ENCODE measurements around the gene PAMR1.

Gene PAMR1

GRCh38 chr11:35543481-35543880 is 18.1 kb upstream of the PAMR1 start:
- WGBS, 2 experiments = 1 to 3% methylated on average over 4 of the region's 4 CpGs
- no peaks in the 10 kb centered on the region for H3K36me3 ChIP-seq (ENCODE audit: control insufficient read depth, insufficient read depth, low read length)
- peaks cover 50% of the 10 kb centered on the region for H3K4me1 ChIP-seq (ENCODE audit: control insufficient read depth, insufficient read depth, low read length)
- no peak overlapping the region for H3K4me3 ChIP-seq (ENCODE audit: insufficient read depth, low read depth, low read length)
- H3K9me3 ChIP-seq (ENCODE audit: control insufficient read depth, low read length) = no peaks in the 10 kb centered on the region
- H3K27me3 ChIP-seq (ENCODE audit: control insufficient read depth, insufficient read depth, low read length, poor library complexity, severe bottlenecking) = no peaks in the 10 kb centered on the region
- H3K27ac ChIP-seq (ENCODE audit: insufficient read depth, low read depth, low read length, poor library complexity, severe bottlenecking) = no peak overlapping the region

- Histone ChIP-seq H3K36me3 (ENCODE audit: control insufficient read depth, insufficient read depth, low read length) (no peaks in the 10 kb centered on the region), H3K27ac (ENCODE audit: insufficient read depth, low read depth, low read length, poor library complexity, severe bottlenecking) (peak overlapping the region; percentile 16), H3K4me1 (ENCODE audit: control insufficient read depth, insufficient read depth, low read length) (peaks cover 38% of the 10 kb centered on the region), H3K27me3 (ENCODE audit: control insufficient read depth, insufficient read depth, low read length, poor library complexity, severe bottlenecking) (no peaks in the 10 kb centered on the region), H3K9me3 (ENCODE audit: control insufficient read depth, low read length) (no peaks in the 10 kb centered on the region), H3K4me3 (ENCODE audit: insufficient read depth, low read depth, low read length) (no peak overlapping the region)
- 83 to 84% methylated on average over 4 of the region's 4 CpGs for WGBS, 2 experiments
Observed at GRCh38 chr11:35541621-35542375, 16.4 kb upstream of the PAMR1 start.

GRCh38 chr11:35540526-35540925 is 15.1 kb upstream of the PAMR1 start:
- no peaks in the 10 kb centered on the region for H3K27me3 ChIP-seq (ENCODE audit: control insufficient read depth, insufficient read depth, low read length, poor library complexity, severe bottlenecking)
- no peaks in the 10 kb centered on the region for H3K9me3 ChIP-seq (ENCODE audit: control insufficient read depth, low read length)
- no peak overlapping the region for H3K4me3 ChIP-seq (ENCODE audit: insufficient read depth, low read depth, low read length)
- 92 to 93% methylated on average over 3 of the region's 3 CpGs for WGBS, 2 experiments
- peaks cover 31% of the 10 kb centered on the region for H3K4me1 ChIP-seq (ENCODE audit: control insufficient read depth, insufficient read depth, low read length)
- no peaks in the 10 kb centered on the region for H3K36me3 ChIP-seq (ENCODE audit: control insufficient read depth, insufficient read depth, low read length)
- no peak overlapping the region for H3K27ac ChIP-seq (ENCODE audit: insufficient read depth, low read depth, low read length, poor library complexity, severe bottlenecking)

- Histone ChIP-seq H3K4me3 (ENCODE audit: insufficient read depth, low read depth, low read length) (no peak overlapping the region), H3K36me3 (ENCODE audit: control insufficient read depth, insufficient read depth, low read length) (no peaks in the 10 kb centered on the region), H3K4me1 (ENCODE audit: control insufficient read depth, insufficient read depth, low read length) (peaks cover 31% of the 10 kb centered on the region), H3K27ac (ENCODE audit: insufficient read depth, low read depth, low read length, poor library complexity, severe bottlenecking) (no peak overlapping the region), H3K9me3 (ENCODE audit: control insufficient read depth, low read length) (no peaks in the 10 kb centered on the region), H3K27me3 (ENCODE audit: control insufficient read depth, insufficient read depth, low read length, poor library complexity, severe bottlenecking) (no peaks in the 10 kb centered on the region)
- 84 to 89% methylated on average over 7 of the region's 7 CpGs for WGBS, 2 experiments
Observed at GRCh38 chr11:35539781-35540281, 14.4 kb upstream of the PAMR1 start.

GRCh38 chr11:35539256-35539655 is 13.8 kb upstream of the PAMR1 start:
- WGBS, 2 experiments = 92 to 93% methylated on average over 3 of the region's 3 CpGs
- Histone ChIP-seq H3K4me1 (ENCODE audit: control insufficient read depth, insufficient read depth, low read length) (peaks cover 31% of the 10 kb centered on the region), H3K4me3 (ENCODE audit: insufficient read depth, low read depth, low read length) (no peak overlapping the region), H3K9me3 (ENCODE audit: control insufficient read depth, low read length) (no peaks in the 10 kb centered on the region), H3K27ac (ENCODE audit: insufficient read depth, low read depth, low read length, poor library complexity, severe bottlenecking) (no peak overlapping the region), H3K27me3 (ENCODE audit: control insufficient read depth, insufficient read depth, low read length, poor library complexity, severe bottlenecking) (no peaks in the 10 kb centered on the region), H3K36me3 (ENCODE audit: control insufficient read depth, insufficient read depth, low read length) (no peaks in the 10 kb centered on the region)

GRCh38 chr11:35536470-35536869 is 11.1 kb upstream of the PAMR1 start:
- Histone ChIP-seq H3K27me3 (ENCODE audit: control insufficient read depth, insufficient read depth, low read length, poor library complexity, severe bottlenecking) (no peaks in the 10 kb centered on the region), H3K36me3 (ENCODE audit: control insufficient read depth, insufficient read depth, low read length) (no peaks in the 10 kb centered on the region), H3K4me3 (ENCODE audit: insufficient read depth, low read depth, low read length) (no peak overlapping the region), H3K9me3 (ENCODE audit: control insufficient read depth, low read length) (no peaks in the 10 kb centered on the region), H3K4me1 (ENCODE audit: control insufficient read depth, insufficient read depth, low read length) (peaks cover 11% of the 10 kb centered on the region), H3K27ac (ENCODE audit: insufficient read depth, low read depth, low read length, poor library complexity, severe bottlenecking) (no peak overlapping the region)
- WGBS, 2 experiments = 92 to 96% methylated on average over 7 of the region's 7 CpGs

- Histone ChIP-seq H3K4me1 (ENCODE audit: control insufficient read depth, insufficient read depth, low read length) (peaks cover 4% of the 10 kb centered on the region), H3K9me3 (ENCODE audit: control insufficient read depth, low read length) (no peaks in the 10 kb centered on the region), H3K36me3 (ENCODE audit: control insufficient read depth, insufficient read depth, low read length) (no peaks in the 10 kb centered on the region), H3K4me3 (ENCODE audit: insufficient read depth, low read depth, low read length) (no peak overlapping the region), H3K27ac (ENCODE audit: insufficient read depth, low read depth, low read length, poor library complexity, severe bottlenecking) (no peak overlapping the region), H3K27me3 (ENCODE audit: control insufficient read depth, insufficient read depth, low read length, poor library complexity, severe bottlenecking) (no peaks in the 10 kb centered on the region)
- WGBS, 2 experiments = 91 to 93% methylated on average over 1 of the region's 1 CpG
Observed at GRCh38 chr11:35531246-35531645, 5.8 kb upstream of the PAMR1 start.

- H3K36me3 ChIP-seq (ENCODE audit: control insufficient read depth, insufficient read depth, low read length) = no peaks in the 10 kb centered on the region
Observed at GRCh38 chr11:35529971-35530495, 4.6 kb upstream of the PAMR1 start.

GRCh38 chr11:35526370-35526792 is 965 bp upstream of the PAMR1 start:
- H3K36me3 ChIP-seq (ENCODE audit: control insufficient read depth, insufficient read depth, low read length) = no peaks in the 10 kb centered on the region
- peak overlapping the region; percentile 59 for H3K4me3 ChIP-seq (ENCODE audit: insufficient read depth, low read depth, low read length)
- no peak overlapping the region for H3K27ac ChIP-seq (ENCODE audit: insufficient read depth, low read depth, low read length, poor library complexity, severe bottlenecking)
- H3K9me3 ChIP-seq (ENCODE audit: control insufficient read depth, low read length) = no peaks in the 10 kb centered on the region
- 58 to 69% methylated on average over 6 of the region's 6 CpGs for WGBS, 2 experiments
- no peaks in the 10 kb centered on the region for H3K27me3 ChIP-seq (ENCODE audit: control insufficient read depth, insufficient read depth, low read length, poor library complexity, severe bottlenecking)
- H3K4me1 ChIP-seq (ENCODE audit: control insufficient read depth, insufficient read depth, low read length) = peaks cover 13% of the 10 kb centered on the region

More at GRCh38 chr11:35529971-35530495, 4.6 kb upstream of the PAMR1 start:
- Histone ChIP-seq H3K27me3 (ENCODE audit: control insufficient read depth, insufficient read depth, low read length, poor library complexity, severe bottlenecking) (no peaks in the 10 kb centered on the region), H3K27ac (ENCODE audit: insufficient read depth, low read depth, low read length, poor library complexity, severe bottlenecking) (no peak overlapping the region), H3K4me1 (ENCODE audit: control insufficient read depth, insufficient read depth, low read length) (no peaks in the 10 kb centered on the region), H3K9me3 (ENCODE audit: control insufficient read depth, low read length) (no peaks in the 10 kb centered on the region), H3K4me3 (ENCODE audit: insufficient read depth, low read depth, low read length) (no peak overlapping the region)
- 86 to 88% methylated on average over 2 of the region's 2 CpGs for WGBS, 2 experiments

GRCh38 chr11:35524780-35525179 is 636 bp downstream of the PAMR1 start:
- peaks cover 16% of the 10 kb centered on the region for H3K4me1 ChIP-seq (ENCODE audit: control insufficient read depth, insufficient read depth, low read length)
- H3K36me3 ChIP-seq (ENCODE audit: control insufficient read depth, insufficient read depth, low read length) = no peaks in the 10 kb centered on the region
- H3K27ac ChIP-seq (ENCODE audit: insufficient read depth, low read depth, low read length, poor library complexity, severe bottlenecking) = no peak overlapping the region
- H3K9me3 ChIP-seq (ENCODE audit: control insufficient read depth, low read length) = no peaks in the 10 kb centered on the region
- 49 to 60% methylated on average over 4 of the region's 4 CpGs for WGBS, 2 experiments
- peak overlapping the region; percentile 59 for H3K4me3 ChIP-seq (ENCODE audit: insufficient read depth, low read depth, low read length)
- no peaks in the 10 kb centered on the region for H3K27me3 ChIP-seq (ENCODE audit: control insufficient read depth, insufficient read depth, low read length, poor library complexity, severe bottlenecking)
